Gastroesophageal sphincter (tissue), 3 donors: ENCODE data around the gene IFNL3.
"Not testable (repeated sequence)": the region's sequence is repeated elsewhere in the genome, so short reads cannot be mapped to it uniquely, and the experiment has no call there.

Source experiments
- CTCF ChIP-seq, 4 experiments: fragments of 200-600 bp in 2 of 4; fragments of 450-650 bp in 2 of 4; sonication (generic) in 1 of 4; IDR thresholded peaks; one replicate each; pipeline ENCODE4 v1.5.1; 2017 to 2019; ENCODE audit warnings: antibody characterized with exemption in 4 of 4, mild to moderate bottlenecking in 2 of 4, moderate library complexity in 2 of 4
- EP300 ChIP-seq: sonication (generic); formaldehyde crosslinking; IDR thresholded peaks from one replicate; pipeline ENCODE4 v1.6.1; 2017; ENCODE audit warnings: antibody characterized with exemption, mild to moderate bottlenecking
- POLR2A ChIP-seq, 2 donors: fragments of 450-650 bp; IDR thresholded peaks; one replicate each; pipeline ENCODE4 v1.6.1; 2017; ENCODE audit warnings: antibody characterized with exemption in 2 of 2, mild to moderate bottlenecking in 2 of 2, moderate library complexity in 1 of 2
- POLR2AphosphoS5 ChIP-seq: sonication (generic); formaldehyde crosslinking; IDR thresholded peaks from one replicate; pipeline ENCODE4 v1.6.1; 2017; ENCODE audit warnings: antibody characterized with exemption

GRCh38 chr19:39268085-39268484 is 23.3 kb upstream of the IFNL3 start, which contains the start of gene IFNL2:
- not testable (repeated sequence) for TF ChIP-seq POLR2A (IDR thresholded peaks at IDR 0.05); CTCF (IDR thresholded peaks at IDR 0.05); POLR2AphosphoS5; EP300
